Neutrophil (primary cell): Measurements from ENCODE around the gene CLASP2.

Experiments
- H3K27ac ChIP-seq: fragments of 200-600 bp; sonication (generic); 2 replicates; pipeline ENCODE4 v1.5.1; 2016; ENCODE audit warnings: mild to moderate bottlenecking, moderate library complexity
- H3K27me3 ChIP-seq: fragments of 200-600 bp; sonication (generic); 2 replicates; pipeline ENCODE4 v1.6.0; 2016; ENCODE audit warnings: mild to moderate bottlenecking
- H3K36me3 ChIP-seq: fragments of 200-600 bp; sonication (generic); 2 replicates; pipeline ENCODE4 v1.5.1; 2017
- H3K4me1 ChIP-seq, 2 experiments: fragments of 200-600 bp in 1 of 2; sonication (generic) in 1 of 2; 1 replicate in 1 of 2; 2 replicates in 1 of 2; pipeline versions ENCODE4 v1.5.1 to v1.6.1; 2013 to 2016; ENCODE audit warnings: low read depth in 1 of 2, low read length in 1 of 2, mild to moderate bottlenecking in 1 of 2, moderate library complexity in 1 of 2; ENCODE audit not compliant: control insufficient read depth in 1 of 2, insufficient read depth in 1 of 2
- H3K4me3 ChIP-seq, 2 experiments: fragments of 200-600 bp in 1 of 2; sonication (generic) in 1 of 2; 1 replicate in 1 of 2; 2 replicates in 1 of 2; pipeline ENCODE4 v1.5.1; 2013 to 2016; ENCODE audit warnings: low read depth in 1 of 2, low read length in 1 of 2, mild to moderate bottlenecking in 1 of 2, moderate library complexity in 1 of 2
- H3K9me3 ChIP-seq: fragments of 200-600 bp; sonication (generic); 2 replicates; pipeline ENCODE4 v1.5.1; 2016
- TF ChIP-seq, protein P1 (sequence below): fragments of 200-600 bp; sonication (generic); IDR thresholded peaks from 2 replicates; pipeline ENCODE4 v1.5.1; 2016; ENCODE audit warnings: antibody characterized with exemption

Gene CLASP2

DNA sequence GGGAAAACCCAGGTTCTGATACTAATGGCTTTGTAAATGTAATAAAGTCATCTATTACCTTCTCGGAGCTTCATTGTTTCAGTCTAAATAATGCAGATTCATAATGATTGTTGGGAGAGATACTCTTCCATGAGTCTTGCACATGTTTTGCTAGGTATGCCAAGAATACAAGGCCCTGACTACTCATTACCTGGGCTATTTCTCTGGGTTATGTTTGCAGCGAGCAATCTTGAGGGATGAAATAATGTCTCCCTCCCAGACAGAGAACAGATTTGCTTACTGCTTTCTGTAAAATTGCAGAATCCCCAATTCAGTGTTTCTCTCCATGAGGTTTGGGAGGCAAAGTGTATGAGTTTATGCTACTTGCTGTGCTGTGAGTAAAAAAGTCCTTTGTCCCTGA, 6.2 kb upstream of the CLASP2 start:
- Histone ChIP-seq H3K4me1 (no peaks in the 10 kb centered on the region), H3K9me3 (no peaks in the 10 kb centered on the region), H3K27ac (no peak overlapping the region), H3K36me3 (no peaks in the 10 kb centered on the region), H3K4me3 (no peak overlapping the region), H3K27me3 (no peaks in the 10 kb centered on the region)
- TF ChIP-seq, protein P1, sequence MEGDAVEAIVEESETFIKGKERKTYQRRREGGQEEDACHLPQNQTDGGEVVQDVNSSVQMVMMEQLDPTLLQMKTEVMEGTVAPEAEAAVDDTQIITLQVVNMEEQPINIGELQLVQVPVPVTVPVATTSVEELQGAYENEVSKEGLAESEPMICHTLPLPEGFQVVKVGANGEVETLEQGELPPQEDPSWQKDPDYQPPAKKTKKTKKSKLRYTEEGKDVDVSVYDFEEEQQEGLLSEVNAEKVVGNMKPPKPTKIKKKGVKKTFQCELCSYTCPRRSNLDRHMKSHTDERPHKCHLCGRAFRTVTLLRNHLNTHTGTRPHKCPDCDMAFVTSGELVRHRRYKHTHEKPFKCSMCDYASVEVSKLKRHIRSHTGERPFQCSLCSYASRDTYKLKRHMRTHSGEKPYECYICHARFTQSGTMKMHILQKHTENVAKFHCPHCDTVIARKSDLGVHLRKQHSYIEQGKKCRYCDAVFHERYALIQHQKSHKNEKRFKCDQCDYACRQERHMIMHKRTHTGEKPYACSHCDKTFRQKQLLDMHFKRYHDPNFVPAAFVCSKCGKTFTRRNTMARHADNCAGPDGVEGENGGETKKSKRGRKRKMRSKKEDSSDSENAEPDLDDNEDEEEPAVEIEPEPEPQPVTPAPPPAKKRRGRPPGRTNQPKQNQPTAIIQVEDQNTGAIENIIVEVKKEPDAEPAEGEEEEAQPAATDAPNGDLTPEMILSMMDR: no peak

DNA sequence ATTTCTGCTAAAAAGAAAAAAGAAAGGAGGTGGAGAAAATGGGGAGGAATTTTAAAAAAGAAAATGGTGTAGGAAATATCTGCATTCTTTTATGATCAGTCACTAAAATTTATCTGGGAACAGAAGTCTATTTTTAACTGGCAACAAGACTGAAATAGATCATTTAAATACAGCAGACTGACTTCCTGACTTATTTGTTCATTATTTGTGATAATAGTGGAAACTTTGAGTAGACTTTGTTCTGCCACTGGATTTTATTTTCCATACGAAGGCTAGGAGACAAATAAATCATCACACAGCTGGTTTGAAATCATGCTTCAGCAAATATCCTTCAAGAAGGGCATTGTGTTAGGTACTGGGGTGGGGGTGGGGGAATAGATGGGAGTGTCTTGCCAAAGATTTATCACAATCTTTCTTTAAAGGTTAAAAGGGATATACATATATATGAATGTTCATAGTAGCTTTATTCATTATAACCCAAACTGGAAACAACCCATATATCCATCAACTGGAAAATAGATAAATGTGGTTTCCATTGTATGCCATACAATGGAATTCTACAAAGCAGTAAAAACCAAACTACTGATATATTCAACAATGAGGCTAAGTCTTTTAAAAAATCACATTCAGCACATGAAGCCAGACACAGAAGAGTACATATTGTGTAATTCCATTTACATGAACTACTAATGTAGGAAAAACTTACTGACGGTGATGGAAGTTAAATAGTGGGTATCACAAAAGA, 4.7 kb upstream of the CLASP2 start:
- H3K9me3 ChIP-seq: no peaks in the 10 kb centered on the region
- H3K27me3 ChIP-seq: no peaks in the 10 kb centered on the region
- no peaks in the 10 kb centered on the region for H3K36me3 ChIP-seq
- no peak overlapping the region for H3K4me3 ChIP-seq
- peaks cover 5% of the 10 kb centered on the region in 2 experiments for H3K4me1 ChIP-seq
- no peak overlapping the region for H3K27ac ChIP-seq
- TF ChIP-seq, protein P1: no peak

DNA sequence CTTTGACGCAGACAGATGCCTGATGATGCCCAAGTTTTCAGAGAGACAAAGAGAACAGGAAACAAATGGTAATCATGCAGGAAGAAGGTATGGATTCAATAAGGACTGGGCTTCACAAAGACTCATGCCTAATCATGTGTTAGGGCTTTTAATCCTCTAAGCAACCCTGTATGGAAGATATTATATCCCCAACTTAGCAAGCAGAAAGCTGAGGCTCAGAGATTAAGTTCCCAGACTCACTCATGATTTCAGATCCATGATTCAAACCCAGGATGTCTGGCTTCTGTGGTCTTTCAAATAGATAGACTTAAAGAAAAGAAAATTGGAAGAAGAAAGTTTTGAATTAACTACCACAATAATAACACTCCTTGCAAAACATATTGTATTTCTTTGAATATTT, 4.1 kb upstream of the CLASP2 start:
- Histone ChIP-seq H3K27ac (no peak overlapping the region), H3K9me3 (no peaks in the 10 kb centered on the region), H3K4me1 (peaks cover 7% of the 10 kb centered on the region in 2 experiments), H3K4me3 (no peak overlapping the region), H3K36me3 (no peaks in the 10 kb centered on the region), H3K27me3 (no peaks in the 10 kb centered on the region)
- TF ChIP-seq, protein P1: no peak

GRCh38 chr3:33718595-33718907, 497 bp upstream of the CLASP2 start:
- no peaks in the 10 kb centered on the region for H3K9me3 ChIP-seq
- H3K27me3 ChIP-seq: no peaks in the 10 kb centered on the region
- no peaks in the 10 kb centered on the region for H3K36me3 ChIP-seq
- H3K27ac ChIP-seq: peak overlapping the region; percentile 90
- peak overlapping the region; percentile 67 to 84 for H3K4me3 ChIP-seq
- TF ChIP-seq, protein P1: no peak
- H3K4me1 ChIP-seq: peaks cover 15 to 19% of the 10 kb centered on the region in 2 experiments

- H3K4me3 ChIP-seq: peak overlapping the region; percentile 67 to 84
- no peaks in the 10 kb centered on the region for H3K27me3 ChIP-seq
- H3K4me1 ChIP-seq: peaks cover 15 to 19% of the 10 kb centered on the region in 2 experiments
- H3K27ac ChIP-seq: peak overlapping the region; percentile 90
- H3K36me3 ChIP-seq: no peaks in the 10 kb centered on the region
- no peaks in the 10 kb centered on the region for H3K9me3 ChIP-seq
- TF ChIP-seq, protein P1: no peak
These were observed 513 bp downstream of the CLASP2 start for GRCh38 chr3:33717616-33717865.

- TF ChIP-seq, protein P1: no peak
- Histone ChIP-seq H3K4me1 (peaks cover 15 to 19% of the 10 kb centered on the region in 2 experiments), H3K27ac (no peak overlapping the region), H3K36me3 (no peaks in the 10 kb centered on the region), H3K4me3 (no peak overlapping the region), H3K27me3 (no peaks in the 10 kb centered on the region), H3K9me3 (no peaks in the 10 kb centered on the region)
These were observed 1.8 kb downstream of the CLASP2 start for GRCh38 chr3:33716227-33716626.
